Chondrocyte (in vitro differentiated cells): Measurements from ENCODE around the gene CEP104. TPM values are rescaled to one million over a fixed set of nuclear protein-coding genes. Genes with fewer than 3 reads are reported as not detected.

Experiments
- DNase-seq: peaks from one replicate; pipeline ENCODE4 v3.0.0; 2021; ENCODE audit warnings: mixed read lengths, low spot score
- H3K27ac Mint-ChIP-seq: one replicate; pipeline ENCODE4 v1.8.0; 2021; ENCODE audit warnings: mild to moderate bottlenecking, moderate library complexity, mixed read lengths; ENCODE audit not compliant: unreplicated experiment
- H3K27me3 Mint-ChIP-seq: 2 replicates; pipeline ENCODE4 v1.8.0; 2021; ENCODE audit warnings: low read depth, mixed read lengths
- H3K36me3 Mint-ChIP-seq: 2 replicates; pipeline ENCODE4 v1.8.0; 2021; ENCODE audit warnings: low read depth, mixed read lengths
- H3K4me1 Mint-ChIP-seq: 2 replicates; pipeline ENCODE4 v1.8.0; 2021; ENCODE audit warnings: low read depth, mild to moderate bottlenecking, mixed read lengths
- H3K4me3 Mint-ChIP-seq: one replicate; pipeline ENCODE4 v1.8.0; 2021; ENCODE audit warnings: mild to moderate bottlenecking, moderate library complexity, mixed read lengths; ENCODE audit not compliant: unreplicated experiment
- H3K9me3 Mint-ChIP-seq: 2 replicates; pipeline ENCODE4 v1.8.0; 2021; ENCODE audit warnings: low read depth, mixed read lengths
- total RNA-seq: library from RNA; stranded (reverse); gene quantifications from 3 replicates; pipeline ENCODE4 v1.2.1, GENCODE V29; 2021
- TF ChIP-seq, protein P1 (sequence below): fragments of 200-600 bp; sonication (generic); IDR thresholded peaks from 2 replicates; pipeline ENCODE4 v1.5.0; 2021; ENCODE audit warnings: antibody characterized with exemption, mild to moderate bottlenecking, moderate library complexity

Gene CEP104
- total RNA-seq, 1 donor from 2014 or later, result 37.4 TPM

DNA sequence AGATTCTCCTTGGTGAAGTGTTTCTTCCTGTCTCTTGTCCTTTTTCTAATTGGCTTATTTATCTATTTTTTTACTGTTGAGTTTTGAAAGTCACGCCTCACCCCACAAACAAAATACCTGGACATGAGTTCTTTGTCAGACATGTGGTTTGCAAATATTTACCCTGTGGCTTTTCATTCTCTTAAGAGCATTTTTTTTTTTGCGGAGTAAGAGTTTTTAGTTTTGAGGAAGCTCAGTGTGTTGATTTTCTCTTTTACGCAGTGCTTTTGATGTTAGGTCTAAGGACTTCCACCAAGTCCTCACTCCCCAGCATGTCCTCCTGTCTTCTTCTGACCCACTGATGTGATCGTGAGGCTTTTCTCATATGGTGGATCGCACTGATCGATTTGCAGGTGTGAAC, 7.9 kb upstream of the CEP104 start:
- Mint-ChIP-seq H3K4me1 (peaks cover 5% of the 10 kb centered on the region), H3K36me3 (peaks cover 9% of the 10 kb centered on the region), H3K27ac (no peak overlapping the region), H3K4me3 (no peak overlapping the region), H3K27me3 (no peaks in the 10 kb centered on the region), H3K9me3 (no peaks in the 10 kb centered on the region)
- TF ChIP-seq, protein P1, sequence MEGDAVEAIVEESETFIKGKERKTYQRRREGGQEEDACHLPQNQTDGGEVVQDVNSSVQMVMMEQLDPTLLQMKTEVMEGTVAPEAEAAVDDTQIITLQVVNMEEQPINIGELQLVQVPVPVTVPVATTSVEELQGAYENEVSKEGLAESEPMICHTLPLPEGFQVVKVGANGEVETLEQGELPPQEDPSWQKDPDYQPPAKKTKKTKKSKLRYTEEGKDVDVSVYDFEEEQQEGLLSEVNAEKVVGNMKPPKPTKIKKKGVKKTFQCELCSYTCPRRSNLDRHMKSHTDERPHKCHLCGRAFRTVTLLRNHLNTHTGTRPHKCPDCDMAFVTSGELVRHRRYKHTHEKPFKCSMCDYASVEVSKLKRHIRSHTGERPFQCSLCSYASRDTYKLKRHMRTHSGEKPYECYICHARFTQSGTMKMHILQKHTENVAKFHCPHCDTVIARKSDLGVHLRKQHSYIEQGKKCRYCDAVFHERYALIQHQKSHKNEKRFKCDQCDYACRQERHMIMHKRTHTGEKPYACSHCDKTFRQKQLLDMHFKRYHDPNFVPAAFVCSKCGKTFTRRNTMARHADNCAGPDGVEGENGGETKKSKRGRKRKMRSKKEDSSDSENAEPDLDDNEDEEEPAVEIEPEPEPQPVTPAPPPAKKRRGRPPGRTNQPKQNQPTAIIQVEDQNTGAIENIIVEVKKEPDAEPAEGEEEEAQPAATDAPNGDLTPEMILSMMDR, result no peak
- DNase-seq, result no peak

DNA sequence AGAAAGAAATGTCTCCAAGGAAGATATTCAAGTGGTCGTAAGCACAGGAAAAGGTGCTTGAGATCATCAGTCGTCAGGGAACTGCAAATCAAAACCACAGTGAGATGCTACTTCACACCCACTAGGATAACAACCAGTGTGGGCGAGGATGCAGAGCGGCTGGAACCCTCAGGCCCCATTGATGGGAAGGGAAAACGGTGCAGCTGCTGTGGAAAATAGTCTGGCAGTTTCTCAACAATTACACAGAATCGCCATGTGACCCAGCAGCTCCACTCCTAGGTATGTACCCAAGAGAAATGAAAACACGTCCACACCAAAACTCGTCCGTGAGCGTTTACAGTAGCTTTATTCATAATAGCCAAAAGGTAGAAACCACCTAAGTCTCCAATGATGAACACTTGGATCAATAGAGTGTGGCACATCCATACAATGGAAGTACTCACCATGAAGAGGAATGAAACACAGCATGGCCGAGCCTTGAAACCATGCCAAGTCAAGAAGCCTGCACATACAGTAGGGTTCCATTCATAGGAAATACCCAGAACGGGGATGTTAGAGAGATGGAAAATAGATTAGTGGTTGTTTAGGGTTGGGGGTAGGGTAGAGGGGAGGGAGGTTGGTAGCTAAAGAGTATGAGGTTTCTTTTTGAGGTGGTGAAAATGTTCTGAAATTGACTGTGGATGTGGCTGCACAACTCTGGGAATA, 6.4 kb upstream of the CEP104 start:
- Mint-ChIP-seq H3K27me3 (no peaks in the 10 kb centered on the region), H3K36me3 (peaks cover 5% of the 10 kb centered on the region), H3K4me1 (peaks cover 5% of the 10 kb centered on the region), H3K27ac (no peak overlapping the region), H3K4me3 (no peak overlapping the region), H3K9me3 (no peaks in the 10 kb centered on the region)
- TF ChIP-seq, protein P1, result no peak
- peak; percentile 24 for DNase-seq

DNA sequence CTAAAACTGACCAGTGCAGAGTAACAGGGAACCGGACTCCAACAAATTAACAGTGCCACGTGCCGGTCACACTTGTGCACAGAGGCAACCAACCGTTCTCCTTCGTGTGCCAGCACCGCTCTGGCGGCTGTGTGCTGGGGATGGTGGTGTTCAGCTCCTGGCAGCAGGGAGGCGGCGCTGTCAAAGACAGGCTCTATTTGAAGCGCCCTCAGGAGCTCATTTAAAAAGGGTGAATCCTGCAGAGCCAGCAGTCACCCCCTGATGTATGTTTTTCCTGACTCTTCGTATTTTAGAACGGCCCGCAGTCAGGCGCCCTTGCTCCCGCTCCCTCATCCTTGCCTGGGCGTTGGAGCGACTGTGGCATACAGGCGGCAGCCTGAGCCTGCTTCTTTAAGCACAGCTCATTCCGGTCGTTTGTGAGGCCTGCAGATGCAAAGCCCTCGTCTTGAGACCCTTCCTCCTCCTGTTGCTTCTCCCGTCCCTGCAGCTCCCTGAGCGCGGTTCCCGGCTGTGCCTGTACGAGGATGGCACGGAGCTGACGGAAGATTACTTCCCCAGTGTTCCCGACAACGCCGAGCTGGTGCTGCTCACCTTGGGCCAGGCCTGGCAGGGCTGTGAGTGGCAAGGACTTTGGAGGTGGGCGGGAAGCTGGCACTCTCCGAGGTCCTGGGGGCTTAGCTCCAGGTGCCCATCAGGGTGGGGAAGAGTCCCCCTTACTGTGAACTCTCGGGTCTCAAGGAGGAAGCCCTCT, 1.4 kb upstream of the CEP104 start:
- Mint-ChIP-seq H3K9me3 (no peaks in the 10 kb centered on the region), H3K27me3 (no peaks in the 10 kb centered on the region), H3K4me1 (peaks cover 23% of the 10 kb centered on the region), H3K36me3 (no peaks in the 10 kb centered on the region), H3K27ac (no peak overlapping the region), H3K4me3 (peak overlapping the region; percentile 95)
- peak; percentile 80 for DNase-seq
- TF ChIP-seq, protein P1, result no peak

DNA sequence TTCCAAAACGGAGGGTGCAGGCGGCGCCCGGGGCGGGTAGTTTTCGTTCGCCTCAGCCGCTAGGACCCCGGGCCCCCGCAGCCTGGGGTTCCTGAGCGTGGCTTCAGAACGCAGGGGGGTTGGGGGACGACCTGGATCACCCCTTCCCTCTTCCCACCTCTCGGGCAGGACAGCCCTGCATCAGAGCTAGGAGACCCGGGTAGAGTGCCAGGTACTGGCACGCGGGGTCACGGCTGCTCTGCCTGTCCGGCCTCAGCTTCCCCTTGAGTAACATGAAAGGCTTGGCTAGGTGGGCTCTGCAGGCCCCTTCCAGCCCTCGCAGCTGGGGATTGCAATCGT, 749 bp upstream of the CEP104 start:
- Mint-ChIP-seq H3K4me1 (peaks cover 20% of the 10 kb centered on the region), H3K9me3 (no peaks in the 10 kb centered on the region), H3K27me3 (no peaks in the 10 kb centered on the region), H3K36me3 (no peaks in the 10 kb centered on the region), H3K4me3 (peak overlapping the region; percentile 95), H3K27ac (no peak overlapping the region)
- no peak for DNase-seq
- TF ChIP-seq, protein P1, result no peak

DNA sequence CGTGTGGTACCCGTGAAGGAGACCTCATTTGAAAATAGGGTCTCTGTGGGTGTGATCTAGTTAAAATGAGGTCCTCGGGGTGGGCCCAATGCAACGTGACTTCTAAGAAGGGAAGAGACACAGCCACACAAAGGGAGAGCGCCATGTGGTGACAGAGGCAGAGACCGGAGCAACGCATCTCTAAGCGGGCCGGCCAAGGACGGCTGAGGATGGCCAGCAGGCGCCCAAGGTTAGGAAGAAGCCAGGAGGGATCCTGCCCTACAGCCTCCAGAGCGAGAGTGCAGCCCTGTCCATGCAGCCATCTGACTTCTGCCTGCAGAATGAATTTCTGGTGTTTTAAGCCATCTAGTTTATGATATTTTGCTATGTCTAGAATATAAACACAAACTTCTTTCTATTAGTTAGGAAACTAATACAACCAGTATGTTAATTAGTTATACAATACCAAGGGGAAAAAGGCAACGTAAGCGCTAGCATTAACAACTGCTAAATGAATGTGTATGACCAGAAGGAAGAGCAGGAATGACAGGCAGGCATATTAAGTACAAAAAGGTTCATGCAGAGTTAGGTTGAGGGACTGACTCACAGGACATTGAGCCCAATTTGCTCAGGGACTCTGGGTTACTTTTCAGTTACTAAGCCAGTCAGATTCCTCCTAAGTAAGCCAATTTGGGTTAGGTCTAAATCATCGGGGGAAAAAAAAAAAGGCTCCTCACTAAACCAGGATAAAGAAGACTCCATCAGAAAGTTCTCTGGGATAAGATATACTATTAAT, 4.1 kb downstream of the CEP104 start:
- Mint-ChIP-seq H3K9me3 (no peaks in the 10 kb centered on the region), H3K36me3 (peaks cover 12% of the 10 kb centered on the region), H3K4me1 (peaks cover 16% of the 10 kb centered on the region), H3K27me3 (no peaks in the 10 kb centered on the region), H3K4me3 (no peak overlapping the region), H3K27ac (no peak overlapping the region)
- DNase-seq, result no peak
- TF ChIP-seq, protein P1, result no peak
